ENCODE results near the gene CFAP61. TPM values are rescaled to one million over a fixed set of nuclear protein-coding genes. Genes with fewer than 3 reads are reported as not detected.

The CFAP61 gene
- polyA plus RNA-seq, 1 experiment: not detected

GRCh38 chr20:20075032-20075431 is 22.7 kb downstream of the CFAP61 start:
- CTCF ChIA-PET: interaction anchor here (1.1 to 2.7 kb wide), 2 partner anchors 162 to 519 kb away, joined by 4 to 10 read pairs; no protein-coding TSS in a partner anchor
- no peak for TF ChIP-seq CTCF (IDR thresholded peaks at IDR 0.05; ENCODE audit: low read depth, low read length)
- no peak overlapping the region for H3K4me3 ChIP-seq (ENCODE audit: low read depth, low read length)
- peaks cover 32% of the 10 kb centered on the region for H3K27me3 ChIP-seq (ENCODE audit: control insufficient read depth, insufficient read depth, low read length)
- POLR2A ChIA-PET: no interaction called here
- no peak for DNase-seq (ENCODE audit: low read depth, low spot score)
- no peaks in the 10 kb centered on the region for H3K9me3 ChIP-seq (ENCODE audit: control insufficient read depth, insufficient read depth, low read length)
- no peak overlapping the region for H3K27ac ChIP-seq (ENCODE audit: low read depth, low read length)

- DNase-seq (ENCODE audit: low read depth, low spot score): peak; percentile 24
- TF ChIP-seq CTCF (IDR thresholded peaks at IDR 0.05; ENCODE audit: low read depth, low read length): no peak
- Histone ChIP-seq H3K27ac (ENCODE audit: low read depth, low read length) (no peak overlapping the region), H3K9me3 (ENCODE audit: control insufficient read depth, insufficient read depth, low read length) (no peaks in the 10 kb centered on the region), H3K27me3 (ENCODE audit: control insufficient read depth, insufficient read depth, low read length) (peaks cover 34% of the 10 kb centered on the region), H3K4me3 (ENCODE audit: low read depth, low read length) (no peak overlapping the region)
- CTCF ChIA-PET: interaction anchor here (1.1 kb wide), 1 partner anchor 160 kb away, joined by 4 read pairs; no protein-coding TSS in a partner anchor
- POLR2A ChIA-PET: no interaction called here
Measured at GRCh38 chr20:20076297-20077065, 24.1 kb downstream of the CFAP61 start.

GRCh38 chr20:20078041-20078440 is 25.7 kb downstream of the CFAP61 start:
- no peak overlapping the region for H3K27ac ChIP-seq (ENCODE audit: low read depth, low read length)
- ChIA-PET CTCF (no interaction called here), POLR2A (no interaction called here)
- no peak for DNase-seq (ENCODE audit: low read depth, low spot score)
- H3K27me3 ChIP-seq (ENCODE audit: control insufficient read depth, insufficient read depth, low read length): peaks cover 31% of the 10 kb centered on the region
- TF ChIP-seq CTCF (IDR thresholded peaks at IDR 0.05; ENCODE audit: low read depth, low read length): no peak
- H3K4me3 ChIP-seq (ENCODE audit: low read depth, low read length): no peak overlapping the region
- H3K9me3 ChIP-seq (ENCODE audit: control insufficient read depth, insufficient read depth, low read length): no peaks in the 10 kb centered on the region

- CTCF ChIA-PET: no interaction called here
- H3K27me3 ChIP-seq (ENCODE audit: control insufficient read depth, insufficient read depth, low read length): peaks cover 25% of the 10 kb centered on the region
- no peak overlapping the region for H3K4me3 ChIP-seq (ENCODE audit: low read depth, low read length)
- POLR2A ChIA-PET: no interaction called here
- H3K27ac ChIP-seq (ENCODE audit: low read depth, low read length): no peak overlapping the region
- DNase-seq (ENCODE audit: low read depth, low spot score): no peak
- H3K9me3 ChIP-seq (ENCODE audit: control insufficient read depth, insufficient read depth, low read length): no peaks in the 10 kb centered on the region
- TF ChIP-seq CTCF (IDR thresholded peaks at IDR 0.05; ENCODE audit: low read depth, low read length): no peak
Measured at GRCh38 chr20:20079102-20079784, 26.9 kb downstream of the CFAP61 start.

GRCh38 chr20:20083807-20084206 is 31.5 kb downstream of the CFAP61 start:
- TF ChIP-seq CTCF (IDR thresholded peaks at IDR 0.05; ENCODE audit: low read depth, low read length): peak; percentile 46
- CTCF ChIA-PET: interaction anchor here (0.6 to 6.2 kb wide), 15 partner anchors 8 to 1041 kb away, joined by 3 to 77 read pairs (median 4); no protein-coding TSS in a partner anchor
- no peak overlapping the region for H3K4me3 ChIP-seq (ENCODE audit: low read depth, low read length)
- POLR2A ChIA-PET: no interaction called here
- DNase-seq (ENCODE audit: low read depth, low spot score): no peak
- H3K9me3 ChIP-seq (ENCODE audit: control insufficient read depth, insufficient read depth, low read length): no peaks in the 10 kb centered on the region
- no peak overlapping the region for H3K27ac ChIP-seq (ENCODE audit: low read depth, low read length)
- peaks cover 12% of the 10 kb centered on the region for H3K27me3 ChIP-seq (ENCODE audit: control insufficient read depth, insufficient read depth, low read length)

All from AG04450 (cell line).